C4-2B (cell line): ENCODE measurements around the gene DHRS3.

ENCODE experiments used
- CTCF ChIP-seq: fragments of 450-650 bp; conservative IDR thresholded peaks from 2 replicates; pipeline ENCODE4 v1.5.1; 2017; ENCODE audit warnings: mild to moderate bottlenecking
- ZFX ChIP-seq: fragments of 450-650 bp; IDR thresholded peaks from 2 replicates; pipeline ENCODE4 v1.6.1; 2017

- TF ChIP-seq CTCF (no peak), ZFX (no peak)
Measured at GRCh38 chr1:12525311-12526181, 92.5 kb downstream of the DHRS3 start.
